CMK (cell line): ENCODE data around the gene AKT1S1.

Experiments used
- DNase-seq: peaks from one replicate; pipeline ENCODE4 v3.0.0-alpha.2; 2010; ENCODE audit warnings: low read depth

The AKT1S1 gene

DNA sequence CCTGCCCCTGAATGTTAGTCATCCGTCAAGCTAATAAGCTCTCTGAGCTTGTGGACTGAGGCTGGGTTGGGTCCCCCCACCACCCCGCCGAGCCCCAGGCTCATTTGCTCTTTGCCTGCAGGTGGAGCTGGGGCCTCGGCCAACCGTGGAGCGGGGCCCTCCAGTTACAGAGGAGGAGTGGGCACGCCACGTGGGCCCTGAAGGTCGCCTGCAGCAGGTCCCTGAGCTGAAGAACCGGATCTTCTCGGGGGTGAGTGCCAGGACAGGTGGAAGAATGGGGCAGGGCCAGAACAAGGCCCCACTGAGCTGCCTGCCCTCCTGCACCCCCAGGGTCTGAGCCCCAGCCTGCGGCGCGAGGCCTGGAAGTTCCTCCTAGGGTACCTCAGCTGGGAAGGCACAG is 5.5 kb upstream of the AKT1S1 start:
- no peak for DNase-seq

GRCh38 chr19:49881672-49882394 is 4.7 kb upstream of the AKT1S1 start:
- no peak for DNase-seq

- no peak for DNase-seq
These were observed 4.0 kb upstream of the AKT1S1 start for GRCh38 chr19:49881186-49881585.

GRCh38 chr19:49880162-49880869 is 3.2 kb upstream of the AKT1S1 start:
- DNase-seq, result no peak

DNA sequence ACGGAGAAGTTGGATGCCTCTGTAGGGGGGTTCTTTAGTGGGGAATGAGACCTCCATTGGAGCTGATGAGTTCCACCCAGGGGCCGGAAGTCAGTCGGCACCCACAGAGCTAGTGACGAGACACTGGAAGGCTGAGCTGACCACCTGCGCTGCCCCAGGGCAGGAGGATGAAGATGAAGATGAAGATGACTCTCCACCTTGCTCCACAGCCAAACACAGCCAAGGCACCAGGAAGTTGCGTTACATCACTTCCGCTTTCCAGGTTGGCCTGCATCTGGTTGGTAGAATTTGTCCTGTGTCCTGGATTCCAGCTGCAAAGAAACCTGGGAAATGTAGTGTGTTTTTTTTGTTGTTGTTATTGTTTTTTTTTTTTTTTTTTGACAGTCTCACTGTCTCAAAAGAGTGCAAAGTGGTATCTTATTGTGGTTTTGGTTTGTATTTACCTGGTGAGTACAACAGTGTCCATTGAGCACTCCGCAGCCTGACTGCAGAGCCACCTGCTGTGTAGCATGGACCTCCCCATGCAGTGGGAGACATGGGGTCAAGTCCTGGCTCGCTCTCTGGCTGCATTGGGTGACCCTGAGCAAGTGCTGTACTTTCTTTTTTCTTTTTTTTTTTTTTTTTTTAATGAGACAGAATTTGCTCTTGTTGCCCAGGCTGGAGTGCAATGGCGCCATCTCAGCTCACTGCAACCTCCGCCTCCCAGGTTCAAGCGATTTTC is 2.2 kb upstream of the AKT1S1 start:
- no peak for DNase-seq

DNA sequence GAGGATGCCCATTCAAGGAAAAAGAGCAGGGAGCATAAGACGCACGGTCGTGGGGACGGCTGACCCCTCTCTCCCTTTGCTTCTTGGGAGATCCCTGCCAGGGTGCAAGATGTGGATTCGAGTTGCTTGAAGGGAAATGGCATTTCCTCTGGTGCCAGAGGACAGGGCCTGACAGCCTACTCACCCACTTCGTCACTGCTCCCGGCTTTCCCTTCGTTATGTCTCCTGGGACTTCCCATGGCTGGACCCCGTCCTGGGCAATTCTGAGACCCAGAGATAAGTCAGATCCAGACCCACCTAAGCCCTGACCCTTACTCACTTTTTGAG is 1.6 kb upstream of the AKT1S1 start:
- DNase-seq, result no peak

DNA sequence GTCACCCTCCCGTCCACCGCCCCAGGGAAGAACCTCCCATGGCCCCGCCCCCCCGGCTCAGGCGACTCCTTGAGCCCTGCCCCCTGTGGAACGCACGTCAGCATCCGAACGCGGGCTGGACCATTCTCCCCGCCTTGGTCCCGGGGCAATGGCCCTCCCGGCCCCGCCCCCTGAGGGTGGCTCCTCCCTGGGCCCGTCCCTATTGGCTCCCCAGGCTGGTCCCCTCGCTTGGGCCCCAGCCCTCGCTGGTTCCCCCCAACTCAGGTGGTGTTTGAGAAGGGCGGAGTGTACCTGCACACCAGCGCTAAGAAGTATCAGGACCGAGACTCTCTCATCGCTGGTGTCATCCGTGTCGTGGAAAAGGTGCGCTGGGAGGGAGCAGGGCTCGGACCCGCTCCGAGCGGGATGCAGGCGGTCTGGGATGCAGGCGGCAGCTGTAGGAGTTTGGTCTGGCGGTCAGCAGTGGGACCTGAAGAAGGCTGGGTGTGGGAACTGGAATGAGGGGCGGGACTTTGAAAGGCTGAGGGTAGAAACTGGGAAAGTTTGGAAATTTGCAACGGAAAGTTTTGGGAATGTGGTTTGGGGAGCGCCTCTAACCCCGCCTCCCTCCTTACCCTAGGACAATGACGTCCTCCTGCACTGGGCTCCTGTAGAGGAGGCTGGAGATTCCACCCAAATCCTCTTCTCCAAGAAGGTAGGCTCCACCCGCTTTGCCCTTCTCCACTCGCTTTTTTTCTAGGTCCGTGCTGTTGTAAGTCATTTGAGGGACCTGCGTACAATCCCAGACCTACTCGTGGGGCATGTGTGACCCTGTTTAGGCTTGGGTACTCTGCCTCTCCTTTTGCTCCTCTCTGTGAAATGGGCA is 956 bp upstream of the AKT1S1 start:
- peak; percentile 95 for DNase-seq

- DNase-seq, result peak; percentile 99
These were observed 634 bp downstream of the AKT1S1 start for GRCh38 chr19:49876422-49877019.

DNA sequence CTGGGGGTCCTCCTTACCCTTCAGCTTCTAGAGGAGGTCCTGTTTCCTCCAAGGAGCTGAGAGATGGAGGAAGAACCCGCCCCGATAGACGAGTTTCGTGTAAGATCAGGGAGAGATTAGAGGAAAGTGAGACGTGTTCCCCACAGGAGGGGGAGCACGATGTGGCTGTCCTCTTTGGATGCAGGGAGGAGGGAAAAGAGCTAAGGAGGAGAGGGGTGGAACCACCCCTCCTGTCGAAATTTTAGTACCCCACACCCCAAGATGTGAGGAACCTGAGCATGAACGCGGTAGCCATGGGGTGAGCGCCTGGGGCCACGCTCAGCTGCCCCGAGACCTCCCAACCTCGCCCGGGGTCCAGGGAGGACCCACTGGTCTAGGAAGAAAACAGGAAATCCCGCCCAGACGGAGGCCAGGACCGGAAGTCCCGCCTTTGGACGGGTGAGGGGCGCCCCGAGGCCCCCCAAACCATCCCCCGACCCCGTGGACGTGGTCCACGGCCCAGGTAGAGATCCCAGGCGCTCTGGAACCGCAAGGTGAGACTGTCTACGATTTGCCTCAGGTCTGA is 1.2 kb downstream of the AKT1S1 start:
- peak; percentile 58 for DNase-seq

DNA sequence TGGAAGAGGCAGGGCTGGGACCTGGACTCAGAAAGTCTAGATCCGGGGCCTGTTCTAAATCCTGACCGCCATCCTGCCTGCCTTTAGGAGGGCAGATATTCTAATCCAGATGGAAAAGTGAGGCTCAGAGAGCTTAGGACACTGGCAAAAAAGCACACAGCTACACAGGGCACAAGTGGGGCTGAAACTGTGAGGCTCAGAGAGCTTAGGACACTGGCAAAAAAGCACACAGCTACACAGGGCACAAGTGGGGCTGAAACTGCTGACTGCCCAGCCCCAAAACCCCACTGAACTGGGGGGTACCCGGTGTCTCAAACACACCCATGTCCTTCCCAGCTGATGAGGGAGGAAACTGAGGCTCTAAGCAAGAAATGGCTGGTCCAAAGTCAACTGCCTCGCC is 2.0 kb downstream of the AKT1S1 start:
- DNase-seq, result no peak

DNA sequence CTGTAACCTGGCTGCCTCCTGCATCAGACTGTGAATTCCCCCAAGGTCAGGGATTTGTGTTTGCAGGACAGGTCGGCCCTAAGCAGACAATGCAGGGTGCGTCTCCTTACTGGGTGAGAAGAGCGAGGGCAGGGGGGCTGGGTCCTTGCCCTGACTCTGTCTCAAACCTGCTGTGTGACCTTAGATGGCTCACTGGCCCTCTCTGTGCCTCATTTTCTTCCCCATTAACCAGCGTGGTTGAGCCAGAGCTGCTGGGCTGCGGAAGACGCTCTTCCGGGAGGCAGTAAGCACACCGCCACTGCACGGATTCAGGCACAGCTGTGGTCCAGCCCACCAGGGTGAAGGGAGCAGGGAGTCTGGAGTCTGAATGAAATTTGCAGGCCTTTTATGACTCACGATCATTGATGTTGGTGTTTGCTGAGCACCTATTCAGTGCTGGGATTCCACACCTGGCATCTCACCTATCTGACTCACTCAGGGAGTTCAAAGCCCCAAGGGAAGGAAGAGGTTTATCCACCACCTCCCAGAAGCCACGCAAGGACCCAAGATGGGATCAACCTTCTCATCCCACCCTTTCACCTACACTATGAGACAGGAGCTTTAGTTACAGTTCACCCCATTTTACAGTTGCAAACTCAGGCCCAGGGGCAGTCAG is 2.5 kb downstream of the AKT1S1 start:
- DNase-seq, result no peak

DNA sequence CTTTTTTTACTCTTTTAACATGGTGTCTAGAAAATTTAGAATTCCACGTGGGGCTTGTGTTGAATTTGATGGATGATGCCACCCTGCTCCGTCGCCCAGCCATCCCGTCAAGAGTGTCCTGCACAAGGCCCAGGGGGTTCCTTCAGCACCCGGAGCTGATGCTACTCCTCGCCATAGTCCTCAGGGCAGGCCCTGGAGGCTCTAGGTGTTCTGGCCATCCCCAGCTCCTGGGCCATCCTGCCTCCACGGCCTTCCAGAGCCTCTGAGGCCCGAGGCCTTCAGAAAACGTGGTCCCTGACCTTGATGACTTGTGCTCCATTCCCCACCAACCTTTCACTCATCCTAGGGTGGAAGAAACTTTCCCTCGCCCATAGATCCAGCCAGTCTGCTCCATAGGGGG is 3.3 kb downstream of the AKT1S1 start:
- no peak for DNase-seq

GRCh38 chr19:49873129-49873521 is 4.0 kb downstream of the AKT1S1 start:
- DNase-seq, result no peak

DNA sequence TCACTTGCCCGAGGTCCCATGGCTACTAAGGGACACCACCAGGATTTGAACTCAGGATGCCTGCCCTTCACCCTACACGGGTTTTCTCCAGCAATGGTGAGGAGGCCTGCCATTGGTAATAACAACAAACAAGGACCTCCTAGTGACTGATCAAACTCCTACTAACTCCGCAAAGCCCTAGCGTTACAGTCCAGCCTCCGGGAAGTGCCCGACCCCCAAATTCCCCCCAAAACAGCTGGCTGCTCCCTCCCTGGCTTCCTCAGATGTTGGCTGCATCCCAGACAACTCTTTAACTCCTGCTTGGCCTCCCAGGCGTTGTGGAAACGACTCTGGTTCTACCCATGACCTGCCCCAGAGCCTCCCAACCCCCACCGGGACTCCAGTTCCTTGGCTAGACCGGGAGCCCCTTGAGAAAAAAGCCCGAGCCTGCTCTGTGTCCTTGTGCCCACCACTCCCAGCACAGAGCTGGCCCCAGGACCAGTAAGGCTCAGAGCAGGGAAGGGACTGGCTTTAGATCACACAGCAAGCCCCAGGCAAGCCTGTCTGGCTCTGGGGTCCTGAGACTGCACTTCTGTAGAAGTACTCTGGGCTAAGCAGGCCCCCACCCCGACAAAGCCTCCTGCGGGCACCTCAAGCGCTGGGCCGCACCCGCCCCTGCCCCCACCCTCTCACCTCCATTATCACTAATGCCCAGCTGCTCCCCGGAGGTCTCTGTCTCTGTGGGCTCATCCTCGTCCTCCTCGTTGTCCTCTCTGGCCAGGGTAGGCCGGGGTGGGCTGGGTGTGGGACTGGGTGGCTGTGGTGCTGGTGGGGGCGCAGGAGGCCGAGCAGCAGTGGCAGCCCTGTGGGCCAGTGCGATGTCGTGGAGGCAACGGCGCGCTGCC is 4.7 kb downstream of the AKT1S1 start:
- DNase-seq, result no peak

DNA sequence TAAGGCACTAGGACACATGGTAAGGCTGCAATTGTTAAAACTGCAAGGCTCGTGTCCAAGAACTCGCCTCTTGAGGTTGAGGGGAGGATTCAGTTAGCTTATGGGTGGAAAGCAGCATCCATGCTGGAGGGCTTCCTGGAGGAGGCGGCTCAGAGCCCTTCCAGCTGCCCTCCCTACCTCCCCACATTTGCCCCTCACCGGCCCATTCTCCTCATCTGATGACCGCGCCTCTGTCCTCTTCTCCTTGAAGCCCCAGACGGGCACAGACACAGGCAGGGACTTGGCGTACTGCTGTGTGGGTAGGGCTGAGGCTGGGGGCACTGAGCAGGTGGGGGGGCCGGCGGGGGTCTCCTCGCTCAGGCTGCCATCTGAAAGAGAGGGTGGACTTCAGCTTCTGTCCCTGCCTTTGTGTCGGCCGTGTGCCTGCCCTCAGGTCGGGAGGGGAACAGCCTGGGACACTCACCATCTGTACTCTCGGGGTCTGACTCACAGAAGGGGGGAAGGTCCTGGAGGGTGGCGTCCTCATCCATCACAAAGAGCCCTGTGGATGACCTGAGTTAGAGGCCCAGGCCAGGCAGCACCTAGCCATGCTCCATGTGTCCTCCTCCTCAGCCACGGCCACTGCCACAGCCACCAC is 5.7 kb downstream of the AKT1S1 start:
- no peak for DNase-seq

DNA sequence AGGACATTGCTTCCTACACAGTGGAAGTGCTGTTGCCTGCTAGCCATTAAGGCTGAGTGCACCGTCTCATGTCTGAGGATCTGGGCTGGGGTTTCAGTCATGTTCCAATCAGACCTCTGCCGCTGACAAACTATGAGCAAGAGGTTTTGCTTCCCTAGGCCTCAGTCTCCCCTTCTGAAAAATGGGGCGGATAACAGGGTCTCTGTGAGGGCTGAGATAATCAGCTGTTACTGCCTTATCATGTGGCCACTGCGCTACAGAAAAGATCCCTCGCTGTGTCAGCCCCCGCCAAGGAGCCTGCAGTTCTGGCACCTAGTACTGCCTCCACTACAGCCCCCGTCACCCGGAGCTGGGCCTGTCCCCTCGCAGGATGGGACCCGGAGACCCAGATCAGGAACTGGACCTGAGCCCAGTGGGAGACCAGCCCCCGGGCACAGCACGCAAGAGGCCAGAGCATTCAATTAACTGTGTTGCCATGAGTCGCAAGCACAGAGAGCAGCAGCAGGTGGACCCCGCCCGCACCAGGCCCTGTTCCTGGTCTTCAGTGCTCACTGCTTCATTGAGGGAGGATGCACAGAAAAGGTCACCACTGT is 6.8 kb downstream of the AKT1S1 start:
- no peak for DNase-seq

GRCh38 chr19:49869484-49870308 is 7.5 kb downstream of the AKT1S1 start:
- DNase-seq, result peak; percentile 100

DNA sequence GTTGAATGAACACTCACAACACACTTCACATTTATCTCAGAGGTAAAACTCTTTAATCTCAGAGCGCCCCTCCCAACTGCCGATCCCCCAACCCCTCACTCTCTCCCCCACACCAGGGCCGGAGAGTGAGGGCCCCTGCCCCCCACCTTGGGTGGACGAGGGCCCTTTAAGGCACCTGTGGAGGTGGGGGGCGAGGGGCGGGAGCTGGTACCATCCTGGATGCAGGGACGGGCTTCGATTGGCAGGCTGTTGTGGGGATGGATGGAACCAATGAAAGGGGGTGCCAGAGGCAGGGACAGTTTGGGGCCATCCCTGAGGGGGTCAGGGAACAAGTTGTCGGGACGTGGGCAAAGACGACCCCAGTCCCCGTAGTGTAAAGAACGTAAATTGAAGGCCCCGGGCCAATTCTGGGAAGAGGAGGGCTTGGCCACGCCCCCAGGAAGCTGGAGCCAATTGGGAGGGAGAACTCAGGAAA is 8.1 kb downstream of the AKT1S1 start:
- no peak for DNase-seq
